HepG2 (cell line): ENCODE measurements around the gene STARD5. TPM values are rescaled to one million over a fixed set of nuclear protein-coding genes. Genes with fewer than 3 reads are reported as not detected.

Experiments
- ARNTL ChIP-seq: sonication (generic); formaldehyde crosslinking; IDR thresholded peaks from 2 replicates; pipeline ENCODE4 v1.4.0; 2020; ENCODE audit warnings: mild to moderate bottlenecking, missing genetic modification reagents
- CENPT ChIP-seq: sonication (generic); formaldehyde crosslinking; IDR thresholded peaks from 2 replicates; pipeline ENCODE4 v1.8.0; 2022; ENCODE audit warnings: low read depth, mild to moderate bottlenecking, moderate library complexity, missing genetic modification reagents
- HMG20A ChIP-seq: IDR thresholded peaks from 2 replicates; pipeline ENCODE4 v1.6.1; 2016; ENCODE audit warnings: borderline replicate concordance
- HNRNPL ChIP-seq: fragments of 200-400 bp; formaldehyde crosslinking; IDR thresholded peaks from 2 replicates; pipeline ENCODE4 v1.6.1; 2017; ENCODE audit warnings: mild to moderate bottlenecking, low read depth, low read length
- MAX ChIP-seq: IDR thresholded peaks from 2 replicates; pipeline ENCODE4 v1.6.1; 2012; ENCODE audit warnings: inconsistent platforms
- SUZ12 ChIP-seq: fragments of 150-350 bp; IDR thresholded peaks from 2 replicates; pipeline ENCODE4 v1.6.1; 2014; ENCODE audit warnings: low read depth, low read length
- TAF1 ChIP-seq: sonication (generic); formaldehyde crosslinking; IDR thresholded peaks from 2 replicates; pipeline ENCODE4 v1.4.0; 2020; ENCODE audit warnings: missing genetic modification reagents
- ZNF343 ChIP-seq: sonication (generic); formaldehyde crosslinking; IDR thresholded peaks from 2 replicates; pipeline ENCODE4 v1.4.0; 2020; ENCODE audit warnings: mild to moderate bottlenecking, missing genetic modification reagents
- ZNF577 ChIP-seq: sonication (generic); formaldehyde crosslinking; IDR thresholded peaks from 2 replicates; pipeline ENCODE4 v1.4.0; 2020; ENCODE audit warnings: mild to moderate bottlenecking, low read depth, missing genetic modification reagents, borderline replicate concordance
- polyA plus RNA-seq, 8 experiments: library from polyadenylated mRNA; depleted of rRNA in 3 of 8; stranded (reverse) in 7 of 8; unstranded in 1 of 8; fragments of >200 nt; fragmentation: Illumina TruSeq in 4 of 8; extraction: Trizol in 4 of 8; gene quantifications; 2 replicates each; pipeline versions ENCODE4 v1.2.1 to v1.2.3, GENCODE V29; 2011 to 2016; ENCODE audit warnings: low read depth in 4 of 8, missing spikeins in 1 of 8, mixed read lengths in 1 of 8; ENCODE audit not compliant: insufficient read depth in 1 of 8
- total RNA-seq, 5 experiments: library from RNA; depleted of rRNA; stranded (reverse); fragments of >200 nt; fragmentation: Illumina TruSeq; extraction: Trizol; gene quantifications; 2 replicates each; pipeline ENCODE4 v1.2.3, GENCODE V29; 2016; ENCODE audit warnings: low read depth in 1 of 5
- TF ChIP-seq, protein P1 (sequence below): sonication (generic); formaldehyde crosslinking; IDR thresholded peaks from 2 replicates; pipeline ENCODE4 v1.9.0; 2021; ENCODE audit warnings: mild to moderate bottlenecking, missing genetic modification reagents
- TF ChIP-seq, protein P2 (sequence below): sonication (generic); formaldehyde crosslinking; IDR thresholded peaks from 2 replicates; pipeline ENCODE4 v1.9.0; 2021; ENCODE audit warnings: missing genetic modification reagents, mild to moderate bottlenecking, borderline replicate concordance
- TF ChIP-seq, protein P3 (sequence below): IDR thresholded peaks from 2 replicates; pipeline ENCODE4 v1.6.1; 2016; ENCODE audit warnings: missing compliant biosample characterization, missing genetic modification reagents, borderline replicate concordance
- TF ChIP-seq, protein P4 (sequence below): IDR thresholded peaks from 2 replicates; pipeline ENCODE4 v1.6.1; 2016; ENCODE audit warnings: low read depth, missing genetic modification reagents, missing compliant biosample characterization

The STARD5 gene
- total and polyA plus RNA-seq, 2 of the 13 experiments (the other 11 are each of a cell fraction or from before 2014, with no cell fraction given) = 3.1 to 3.5 TPM

- TF ChIP-seq, protein P1, sequence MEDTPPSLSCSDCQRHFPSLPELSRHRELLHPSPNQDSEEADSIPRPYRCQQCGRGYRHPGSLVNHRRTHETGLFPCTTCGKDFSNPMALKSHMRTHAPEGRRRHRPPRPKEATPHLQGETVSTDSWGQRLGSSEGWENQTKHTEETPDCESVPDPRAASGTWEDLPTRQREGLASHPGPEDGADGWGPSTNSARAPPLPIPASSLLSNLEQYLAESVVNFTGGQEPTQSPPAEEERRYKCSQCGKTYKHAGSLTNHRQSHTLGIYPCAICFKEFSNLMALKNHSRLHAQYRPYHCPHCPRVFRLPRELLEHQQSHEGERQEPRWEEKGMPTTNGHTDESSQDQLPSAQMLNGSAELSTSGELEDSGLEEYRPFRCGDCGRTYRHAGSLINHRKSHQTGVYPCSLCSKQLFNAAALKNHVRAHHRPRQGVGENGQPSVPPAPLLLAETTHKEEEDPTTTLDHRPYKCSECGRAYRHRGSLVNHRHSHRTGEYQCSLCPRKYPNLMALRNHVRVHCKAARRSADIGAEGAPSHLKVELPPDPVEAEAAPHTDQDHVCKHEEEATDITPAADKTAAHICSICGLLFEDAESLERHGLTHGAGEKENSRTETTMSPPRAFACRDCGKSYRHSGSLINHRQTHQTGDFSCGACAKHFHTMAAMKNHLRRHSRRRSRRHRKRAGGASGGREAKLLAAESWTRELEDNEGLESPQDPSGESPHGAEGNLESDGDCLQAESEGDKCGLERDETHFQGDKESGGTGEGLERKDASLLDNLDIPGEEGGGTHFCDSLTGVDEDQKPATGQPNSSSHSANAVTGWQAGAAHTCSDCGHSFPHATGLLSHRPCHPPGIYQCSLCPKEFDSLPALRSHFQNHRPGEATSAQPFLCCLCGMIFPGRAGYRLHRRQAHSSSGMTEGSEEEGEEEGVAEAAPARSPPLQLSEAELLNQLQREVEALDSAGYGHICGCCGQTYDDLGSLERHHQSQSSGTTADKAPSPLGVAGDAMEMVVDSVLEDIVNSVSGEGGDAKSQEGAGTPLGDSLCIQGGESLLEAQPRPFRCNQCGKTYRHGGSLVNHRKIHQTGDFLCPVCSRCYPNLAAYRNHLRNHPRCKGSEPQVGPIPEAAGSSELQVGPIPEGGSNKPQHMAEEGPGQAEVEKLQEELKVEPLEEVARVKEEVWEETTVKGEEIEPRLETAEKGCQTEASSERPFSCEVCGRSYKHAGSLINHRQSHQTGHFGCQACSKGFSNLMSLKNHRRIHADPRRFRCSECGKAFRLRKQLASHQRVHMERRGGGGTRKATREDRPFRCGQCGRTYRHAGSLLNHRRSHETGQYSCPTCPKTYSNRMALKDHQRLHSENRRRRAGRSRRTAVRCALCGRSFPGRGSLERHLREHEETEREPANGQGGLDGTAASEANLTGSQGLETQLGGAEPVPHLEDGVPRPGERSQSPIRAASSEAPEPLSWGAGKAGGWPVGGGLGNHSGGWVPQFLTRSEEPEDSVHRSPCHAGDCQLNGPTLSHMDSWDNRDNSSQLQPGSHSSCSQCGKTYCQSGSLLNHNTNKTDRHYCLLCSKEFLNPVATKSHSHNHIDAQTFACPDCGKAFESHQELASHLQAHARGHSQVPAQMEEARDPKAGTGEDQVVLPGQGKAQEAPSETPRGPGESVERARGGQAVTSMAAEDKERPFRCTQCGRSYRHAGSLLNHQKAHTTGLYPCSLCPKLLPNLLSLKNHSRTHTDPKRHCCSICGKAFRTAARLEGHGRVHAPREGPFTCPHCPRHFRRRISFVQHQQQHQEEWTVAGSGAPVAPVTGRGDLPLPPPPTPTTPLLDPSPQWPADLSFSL (CRISPR knock-in tag) = no peak
- TF ChIP-seq, protein P2, sequence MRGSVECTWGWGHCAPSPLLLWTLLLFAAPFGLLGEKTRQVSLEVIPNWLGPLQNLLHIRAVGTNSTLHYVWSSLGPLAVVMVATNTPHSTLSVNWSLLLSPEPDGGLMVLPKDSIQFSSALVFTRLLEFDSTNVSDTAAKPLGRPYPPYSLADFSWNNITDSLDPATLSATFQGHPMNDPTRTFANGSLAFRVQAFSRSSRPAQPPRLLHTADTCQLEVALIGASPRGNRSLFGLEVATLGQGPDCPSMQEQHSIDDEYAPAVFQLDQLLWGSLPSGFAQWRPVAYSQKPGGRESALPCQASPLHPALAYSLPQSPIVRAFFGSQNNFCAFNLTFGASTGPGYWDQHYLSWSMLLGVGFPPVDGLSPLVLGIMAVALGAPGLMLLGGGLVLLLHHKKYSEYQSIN (CRISPR knock-in tag) = no peak
- TF ChIP-seq, protein P3, sequence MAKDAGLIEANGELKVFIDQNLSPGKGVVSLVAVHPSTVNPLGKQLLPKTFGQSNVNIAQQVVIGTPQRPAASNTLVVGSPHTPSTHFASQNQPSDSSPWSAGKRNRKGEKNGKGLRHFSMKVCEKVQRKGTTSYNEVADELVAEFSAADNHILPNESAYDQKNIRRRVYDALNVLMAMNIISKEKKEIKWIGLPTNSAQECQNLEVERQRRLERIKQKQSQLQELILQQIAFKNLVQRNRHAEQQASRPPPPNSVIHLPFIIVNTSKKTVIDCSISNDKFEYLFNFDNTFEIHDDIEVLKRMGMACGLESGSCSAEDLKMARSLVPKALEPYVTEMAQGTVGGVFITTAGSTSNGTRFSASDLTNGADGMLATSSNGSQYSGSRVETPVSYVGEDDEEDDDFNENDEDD (CRISPR knock-in tag) = no peak
- TF ChIP-seq TAF1 = peak; percentile 97
- peak; percentile 61 for TF ChIP-seq MAX
- TF ChIP-seq, protein P4, sequence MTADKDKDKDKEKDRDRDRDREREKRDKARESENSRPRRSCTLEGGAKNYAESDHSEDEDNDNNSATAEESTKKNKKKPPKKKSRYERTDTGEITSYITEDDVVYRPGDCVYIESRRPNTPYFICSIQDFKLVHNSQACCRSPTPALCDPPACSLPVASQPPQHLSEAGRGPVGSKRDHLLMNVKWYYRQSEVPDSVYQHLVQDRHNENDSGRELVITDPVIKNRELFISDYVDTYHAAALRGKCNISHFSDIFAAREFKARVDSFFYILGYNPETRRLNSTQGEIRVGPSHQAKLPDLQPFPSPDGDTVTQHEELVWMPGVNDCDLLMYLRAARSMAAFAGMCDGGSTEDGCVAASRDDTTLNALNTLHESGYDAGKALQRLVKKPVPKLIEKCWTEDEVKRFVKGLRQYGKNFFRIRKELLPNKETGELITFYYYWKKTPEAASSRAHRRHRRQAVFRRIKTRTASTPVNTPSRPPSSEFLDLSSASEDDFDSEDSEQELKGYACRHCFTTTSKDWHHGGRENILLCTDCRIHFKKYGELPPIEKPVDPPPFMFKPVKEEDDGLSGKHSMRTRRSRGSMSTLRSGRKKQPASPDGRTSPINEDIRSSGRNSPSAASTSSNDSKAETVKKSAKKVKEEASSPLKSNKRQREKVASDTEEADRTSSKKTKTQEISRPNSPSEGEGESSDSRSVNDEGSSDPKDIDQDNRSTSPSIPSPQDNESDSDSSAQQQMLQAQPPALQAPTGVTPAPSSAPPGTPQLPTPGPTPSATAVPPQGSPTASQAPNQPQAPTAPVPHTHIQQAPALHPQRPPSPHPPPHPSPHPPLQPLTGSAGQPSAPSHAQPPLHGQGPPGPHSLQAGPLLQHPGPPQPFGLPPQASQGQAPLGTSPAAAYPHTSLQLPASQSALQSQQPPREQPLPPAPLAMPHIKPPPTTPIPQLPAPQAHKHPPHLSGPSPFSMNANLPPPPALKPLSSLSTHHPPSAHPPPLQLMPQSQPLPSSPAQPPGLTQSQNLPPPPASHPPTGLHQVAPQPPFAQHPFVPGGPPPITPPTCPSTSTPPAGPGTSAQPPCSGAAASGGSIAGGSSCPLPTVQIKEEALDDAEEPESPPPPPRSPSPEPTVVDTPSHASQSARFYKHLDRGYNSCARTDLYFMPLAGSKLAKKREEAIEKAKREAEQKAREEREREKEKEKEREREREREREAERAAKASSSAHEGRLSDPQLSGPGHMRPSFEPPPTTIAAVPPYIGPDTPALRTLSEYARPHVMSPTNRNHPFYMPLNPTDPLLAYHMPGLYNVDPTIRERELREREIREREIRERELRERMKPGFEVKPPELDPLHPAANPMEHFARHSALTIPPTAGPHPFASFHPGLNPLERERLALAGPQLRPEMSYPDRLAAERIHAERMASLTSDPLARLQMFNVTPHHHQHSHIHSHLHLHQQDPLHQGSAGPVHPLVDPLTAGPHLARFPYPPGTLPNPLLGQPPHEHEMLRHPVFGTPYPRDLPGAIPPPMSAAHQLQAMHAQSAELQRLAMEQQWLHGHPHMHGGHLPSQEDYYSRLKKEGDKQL = no peak
- no peak for TF ChIP-seq HMG20A (CRISPR knock-in tag)
- TF ChIP-seq HNRNPL = no peak
- no peak for TF ChIP-seq ARNTL (CRISPR knock-in tag)
- no peak for TF ChIP-seq CENPT (CRISPR knock-in tag)
- 0 out of 2 replicates have a peak, but pooled peaks have one; percentile 31 for TF ChIP-seq ZNF343 (CRISPR knock-in tag)
- no peak for TF ChIP-seq SUZ12
- TF ChIP-seq ZNF577 (CRISPR knock-in tag) = no peak
These were observed at the start of gene STARD5 (continued) for GRCh38 chr15:81323944-81324881.
